ENCODE measurements around the gene B3GAT1.
A peak's percentile ranks its signal among the peaks of the same experiment; 100 is the strongest.
"Not testable (repeated sequence)": the region's sequence is repeated elsewhere in the genome, so short reads cannot be mapped to it uniquely, and the experiment has no call there.

B3GAT1 gene, protein sequence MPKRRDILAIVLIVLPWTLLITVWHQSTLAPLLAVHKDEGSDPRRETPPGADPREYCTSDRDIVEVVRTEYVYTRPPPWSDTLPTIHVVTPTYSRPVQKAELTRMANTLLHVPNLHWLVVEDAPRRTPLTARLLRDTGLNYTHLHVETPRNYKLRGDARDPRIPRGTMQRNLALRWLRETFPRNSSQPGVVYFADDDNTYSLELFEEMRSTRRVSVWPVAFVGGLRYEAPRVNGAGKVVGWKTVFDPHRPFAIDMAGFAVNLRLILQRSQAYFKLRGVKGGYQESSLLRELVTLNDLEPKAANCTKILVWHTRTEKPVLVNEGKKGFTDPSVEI

DNA sequence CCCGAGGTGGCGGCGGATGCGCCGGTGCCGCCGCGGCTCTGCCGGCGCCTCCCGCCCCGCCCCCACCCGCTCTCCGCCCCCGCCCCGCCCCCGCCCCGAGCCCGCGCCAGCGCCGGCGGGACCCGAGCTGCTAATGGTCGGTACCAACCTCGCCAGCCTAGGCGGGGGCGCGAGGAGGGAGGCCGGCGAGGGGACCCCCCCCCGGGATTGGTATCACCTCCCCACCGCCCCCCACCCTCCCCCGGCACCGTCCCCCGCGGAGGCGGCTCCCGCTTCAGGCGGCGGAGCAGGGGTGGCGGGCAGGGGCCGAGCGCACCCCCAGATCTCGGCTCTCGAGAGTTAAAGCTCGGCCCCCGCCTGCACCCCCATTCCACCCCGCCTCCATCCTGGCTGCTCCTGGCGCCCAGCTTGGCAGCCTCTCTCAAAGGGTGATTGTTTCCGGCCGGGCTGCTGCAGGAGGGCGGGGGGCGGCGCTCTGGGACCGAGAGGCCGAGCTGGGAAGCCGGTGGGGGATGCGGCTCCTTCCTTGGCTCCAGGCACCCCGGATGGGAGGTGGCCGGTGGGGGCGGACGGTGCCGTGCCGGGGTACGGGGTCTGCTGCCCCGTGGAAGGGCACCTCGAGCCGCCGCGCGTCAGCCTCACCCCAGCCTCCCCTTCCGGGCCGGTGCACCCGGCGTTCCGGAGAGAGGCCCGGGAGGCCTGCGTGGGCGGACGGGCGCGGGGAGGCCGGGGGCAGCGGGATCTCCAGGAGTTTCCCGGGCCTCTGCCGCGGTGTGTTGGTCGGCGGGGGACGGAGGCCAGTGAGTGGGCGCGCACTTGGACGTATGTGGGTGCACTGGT, at the start of gene B3GAT1:
B3GAT1 (minus strand) TSS at position 40 of the 840 bp plus-strand sequence. CDS start 24,583 bp downstream, outside the sequence.
- Histone ChIP-seq H3K27me3 (ENCODE audit: control insufficient read depth in 1 of 2, insufficient read depth in 2 of 2, low read length in 2 of 2) (peaks cover 57 to 62% of the 10 kb centered on the region in 2 donors), H3K27ac (ENCODE audit: low read depth, low read length) (no peak within 1 kb of the TSS), H3K9ac (ENCODE audit: low read depth in 1 of 2, low read length in 2 of 2) (no peak within 1 kb of the TSS)

DNA sequence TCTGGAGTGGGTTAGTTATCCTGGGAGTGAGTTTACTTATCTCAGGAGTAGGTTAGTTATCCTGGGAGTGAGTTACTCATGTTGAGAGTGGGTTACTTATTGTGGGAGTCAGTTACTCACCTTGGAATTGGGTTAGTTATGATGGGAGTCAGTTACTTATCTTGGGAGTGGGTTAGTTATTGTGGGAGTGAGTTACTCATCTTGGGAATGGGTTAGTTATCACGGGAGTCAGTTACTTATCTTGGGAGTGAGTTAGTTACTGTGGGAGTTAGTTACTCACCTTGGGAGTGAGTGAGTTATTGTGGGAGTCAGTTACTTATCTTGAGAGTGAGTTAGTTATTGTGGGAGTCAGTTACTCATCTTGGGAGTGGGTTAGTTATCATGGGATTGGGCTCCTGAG, 49.6 kb upstream of the B3GAT1 start:
- Histone ChIP-seq H3K9me3 (ENCODE audit: control insufficient read depth in 1 of 2, low read length in 2 of 2) (peaks cover 8 to 10% of the 10 kb centered on the region in 2 donors), H3K4me3 (ENCODE audit: low read depth in 1 of 2, low read length in 2 of 2) (no peak overlapping the region), H3K27ac (ENCODE audit: low read depth, low read length) (no peak overlapping the region), H3K9ac (ENCODE audit: low read depth in 1 of 2, low read length in 2 of 2) (no peak overlapping the region), H3K36me3 (ENCODE audit: control insufficient read depth in 1 of 2, insufficient read depth in 2 of 2, low read length in 2 of 2) (no peaks in the 10 kb centered on the region), H3K27me3 (ENCODE audit: control insufficient read depth in 1 of 2, insufficient read depth in 2 of 2, low read length in 2 of 2) (no peaks in the 10 kb centered on the region), H3K4me1 (ENCODE audit: control insufficient read depth in 1 of 2, insufficient read depth in 2 of 2, low read length in 2 of 2) (peaks cover 4 to 6% of the 10 kb centered on the region in 2 donors)

More for the DNA sequence above, at the start of gene B3GAT1:
- Histone ChIP-seq H3K9me3 (ENCODE audit: control insufficient read depth in 1 of 2, low read length in 2 of 2) (no peaks in the 10 kb centered on the region), H3K4me3 (ENCODE audit: low read depth in 1 of 2, low read length in 2 of 2) (peak within 1 kb of the TSS in 1 of 2 donors; percentile 28), H3K4me1 (ENCODE audit: control insufficient read depth in 1 of 2, insufficient read depth in 2 of 2, low read length in 2 of 2) (peaks cover 0 to 3% of the 10 kb centered on the region in 2 donors), H3K36me3 (ENCODE audit: control insufficient read depth in 1 of 2, insufficient read depth in 2 of 2, low read length in 2 of 2) (no peaks in the 10 kb centered on the region)

DNA sequence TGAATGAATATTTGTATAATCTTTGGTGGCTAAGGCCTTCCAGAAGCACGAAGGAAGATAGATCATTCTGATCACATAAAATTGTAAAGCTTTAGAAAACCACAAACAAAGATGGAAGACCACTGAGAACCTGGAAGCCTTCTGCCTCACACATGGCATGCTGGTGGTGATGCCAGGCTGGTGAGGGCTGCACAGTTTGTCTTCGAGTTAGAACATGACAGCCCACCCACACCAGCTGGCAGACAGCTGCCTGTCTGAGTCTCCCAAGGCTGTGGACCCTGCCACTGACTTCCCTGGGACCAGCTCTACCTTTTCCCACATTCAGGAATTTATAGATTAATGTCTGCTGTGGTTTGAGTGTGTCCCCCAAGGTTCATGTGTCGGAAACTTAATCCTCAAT, 48.8 kb upstream of the B3GAT1 start:
- Histone ChIP-seq H3K9me3 (ENCODE audit: control insufficient read depth in 1 of 2, low read length in 2 of 2) (peaks cover 10% of the 10 kb centered on the region in 2 donors), H3K27ac (ENCODE audit: low read depth, low read length) (no peak overlapping the region), H3K4me3 (ENCODE audit: low read depth in 1 of 2, low read length in 2 of 2) (no peak overlapping the region), H3K9ac (ENCODE audit: low read depth in 1 of 2, low read length in 2 of 2) (no peak overlapping the region), H3K4me1 (ENCODE audit: control insufficient read depth in 1 of 2, insufficient read depth in 2 of 2, low read length in 2 of 2) (peaks cover 0 to under 1% of the 10 kb centered on the region in 2 donors), H3K27me3 (ENCODE audit: control insufficient read depth in 1 of 2, insufficient read depth in 2 of 2, low read length in 2 of 2) (no peaks in the 10 kb centered on the region), H3K36me3 (ENCODE audit: control insufficient read depth in 1 of 2, insufficient read depth in 2 of 2, low read length in 2 of 2) (no peaks in the 10 kb centered on the region)

DNA sequence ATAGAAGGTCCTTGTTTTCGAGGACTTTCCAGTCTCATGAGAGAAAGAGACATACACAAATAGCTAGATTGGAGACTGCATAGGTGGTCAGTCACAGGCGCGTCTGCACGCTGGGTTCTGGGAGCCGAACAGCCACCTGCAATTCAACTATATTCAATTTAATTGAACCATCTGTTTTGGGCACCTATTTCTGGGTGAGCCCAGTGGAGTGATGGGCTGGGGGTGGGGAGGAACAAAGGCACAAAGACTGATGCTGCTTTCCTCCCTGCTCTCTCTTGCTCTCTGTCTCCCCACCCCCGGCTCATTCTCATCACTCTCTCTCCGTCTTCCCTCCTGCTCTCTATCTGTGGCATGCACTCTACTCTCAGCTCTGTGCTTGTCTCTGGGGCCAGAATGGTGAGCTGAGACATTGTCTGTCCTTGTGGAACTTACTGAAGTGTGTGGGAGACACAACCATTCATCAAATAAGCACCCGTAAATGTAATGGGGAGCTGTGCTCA, 48.1 kb upstream of the B3GAT1 start:
- Histone ChIP-seq H3K27ac (ENCODE audit: low read depth, low read length) (no peak overlapping the region), H3K9ac (ENCODE audit: low read depth in 1 of 2, low read length in 2 of 2) (no peak overlapping the region), H3K4me1 (ENCODE audit: control insufficient read depth in 1 of 2, insufficient read depth in 2 of 2, low read length in 2 of 2) (no peaks in the 10 kb centered on the region), H3K4me3 (ENCODE audit: low read depth in 1 of 2, low read length in 2 of 2) (no peak overlapping the region), H3K36me3 (ENCODE audit: control insufficient read depth in 1 of 2, insufficient read depth in 2 of 2, low read length in 2 of 2) (no peaks in the 10 kb centered on the region), H3K27me3 (ENCODE audit: control insufficient read depth in 1 of 2, insufficient read depth in 2 of 2, low read length in 2 of 2) (no peaks in the 10 kb centered on the region), H3K9me3 (ENCODE audit: control insufficient read depth in 1 of 2, low read length in 2 of 2) (peaks cover 10% of the 10 kb centered on the region in 2 donors)

DNA sequence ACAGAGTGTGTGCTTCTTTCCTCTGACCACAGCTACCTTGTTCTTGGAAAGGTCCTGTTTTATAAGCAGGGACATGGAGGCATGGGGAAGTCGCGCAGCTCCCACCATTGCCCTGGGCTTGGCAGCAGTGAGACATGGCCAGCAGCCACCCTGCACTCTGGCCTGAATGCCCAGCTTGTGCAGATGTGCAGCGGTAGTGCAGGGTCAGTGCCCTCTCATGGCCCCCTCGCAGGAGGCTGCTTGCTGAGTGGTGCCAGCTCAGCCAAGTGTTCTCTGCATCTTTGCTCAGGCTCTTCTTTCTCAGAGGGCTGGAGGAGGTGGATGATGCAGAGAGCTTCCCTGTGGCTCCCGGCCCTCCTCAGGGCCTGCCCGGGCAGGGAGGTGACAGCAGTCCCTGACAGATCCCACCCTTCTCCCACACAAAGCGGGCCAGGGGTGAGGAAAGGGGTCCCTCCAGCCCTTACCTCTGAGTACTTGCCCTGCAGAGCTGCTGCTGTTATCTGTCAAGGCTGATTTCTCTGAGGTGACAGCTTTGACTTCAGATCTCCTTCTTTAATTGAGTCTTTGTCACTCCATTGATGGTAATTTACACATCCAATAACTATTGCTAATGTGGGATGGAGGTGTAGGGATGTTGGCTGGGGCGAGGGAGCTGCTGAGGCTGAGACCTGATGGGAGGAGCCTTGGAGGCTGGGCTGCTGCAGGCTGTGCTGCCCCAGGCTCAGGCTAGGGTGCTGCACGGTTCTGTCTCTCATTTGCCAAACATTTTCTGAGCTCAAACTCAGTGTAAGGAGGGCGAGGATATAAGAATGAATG, 47.4 kb upstream of the B3GAT1 start:
- Histone ChIP-seq H3K4me3 (ENCODE audit: low read depth in 1 of 2, low read length in 2 of 2) (no peak overlapping the region), H3K9ac (ENCODE audit: low read depth in 1 of 2, low read length in 2 of 2) (no peak overlapping the region), H3K27me3 (ENCODE audit: control insufficient read depth in 1 of 2, insufficient read depth in 2 of 2, low read length in 2 of 2) (no peaks in the 10 kb centered on the region), H3K4me1 (ENCODE audit: control insufficient read depth in 1 of 2, insufficient read depth in 2 of 2, low read length in 2 of 2) (no peaks in the 10 kb centered on the region), H3K9me3 (ENCODE audit: control insufficient read depth in 1 of 2, low read length in 2 of 2) (peaks cover 10% of the 10 kb centered on the region in 2 donors), H3K27ac (ENCODE audit: low read depth, low read length) (no peak overlapping the region), H3K36me3 (ENCODE audit: control insufficient read depth in 1 of 2, insufficient read depth in 2 of 2, low read length in 2 of 2) (no peaks in the 10 kb centered on the region)

DNA sequence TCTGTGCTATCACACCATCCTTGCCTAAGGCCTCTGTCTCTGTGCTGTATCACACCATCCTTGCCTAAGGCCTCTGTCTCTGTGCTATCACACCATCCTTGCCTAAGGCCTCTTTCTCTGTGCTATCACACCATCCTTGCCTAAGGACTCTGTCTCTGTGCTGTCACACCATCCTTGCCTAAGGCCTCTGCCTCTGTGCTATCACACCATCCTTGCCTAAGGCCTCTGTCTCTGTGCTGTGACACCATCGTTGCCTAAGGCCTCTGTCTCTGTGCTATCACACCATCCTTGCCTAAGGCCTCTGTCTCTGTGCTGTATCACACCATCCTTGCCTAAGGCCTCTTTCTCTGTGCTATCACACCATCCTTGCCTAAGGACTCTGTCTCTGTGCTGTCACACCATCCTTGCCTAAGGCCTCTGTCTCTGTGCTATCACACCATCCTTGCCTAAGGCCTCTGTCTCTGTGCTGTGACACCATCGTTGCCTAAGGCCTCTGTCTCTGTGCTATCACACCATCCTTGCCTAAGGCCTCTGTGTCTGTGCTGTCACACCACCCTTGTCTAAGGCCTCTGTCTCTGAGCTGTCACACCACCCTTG, 45.5 kb upstream of the B3GAT1 start:
- H3K9ac ChIP-seq (ENCODE audit: low read depth in 1 of 2, low read length in 2 of 2); H3K4me1 ChIP-seq (ENCODE audit: control insufficient read depth in 1 of 2, insufficient read depth in 2 of 2, low read length in 2 of 2); H3K9me3 ChIP-seq (ENCODE audit: control insufficient read depth in 1 of 2, low read length in 2 of 2); H3K27ac ChIP-seq (ENCODE audit: low read depth, low read length); H3K27me3 ChIP-seq (ENCODE audit: control insufficient read depth in 1 of 2, insufficient read depth in 2 of 2, low read length in 2 of 2); H3K36me3 ChIP-seq (ENCODE audit: control insufficient read depth in 1 of 2, insufficient read depth in 2 of 2, low read length in 2 of 2); H3K4me3 ChIP-seq (ENCODE audit: low read depth in 1 of 2, low read length in 2 of 2): not testable (repeated sequence)

DNA sequence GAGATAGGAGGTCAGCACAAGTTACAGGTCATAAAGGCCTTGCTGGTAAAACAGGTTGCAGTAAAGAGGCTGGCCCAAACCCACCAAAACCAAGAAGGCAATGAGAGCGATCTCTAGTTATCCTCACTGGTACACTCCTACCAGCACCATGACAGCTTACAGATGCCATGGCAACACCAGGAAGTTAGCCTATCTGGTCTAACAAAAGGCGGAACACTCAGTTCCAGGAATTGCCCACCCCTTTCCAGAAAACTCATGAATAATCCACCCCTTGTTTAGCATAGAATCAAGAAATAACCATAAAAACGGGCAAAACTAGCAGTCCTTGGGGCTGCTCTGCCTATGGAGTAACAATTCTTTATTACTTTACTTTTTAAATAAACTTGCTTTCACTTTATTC, 43.5 kb upstream of the B3GAT1 start:
- H3K9me3 ChIP-seq (ENCODE audit: control insufficient read depth in 1 of 2, low read length in 2 of 2), result peaks cover 10% of the 10 kb centered on the region in 2 donors
- H3K4me1 ChIP-seq (ENCODE audit: control insufficient read depth in 1 of 2, insufficient read depth in 2 of 2, low read length in 2 of 2), result no peaks in the 10 kb centered on the region
- no peak overlapping the region for H3K4me3 ChIP-seq (ENCODE audit: low read depth in 1 of 2, low read length in 2 of 2)
- no peaks in the 10 kb centered on the region for H3K36me3 ChIP-seq (ENCODE audit: control insufficient read depth in 1 of 2, insufficient read depth in 2 of 2, low read length in 2 of 2)
- no peak overlapping the region for H3K27ac ChIP-seq (ENCODE audit: low read depth, low read length)
- no peaks in the 10 kb centered on the region for H3K27me3 ChIP-seq (ENCODE audit: control insufficient read depth in 1 of 2, insufficient read depth in 2 of 2, low read length in 2 of 2)
- no peak overlapping the region for H3K9ac ChIP-seq (ENCODE audit: low read depth in 1 of 2, low read length in 2 of 2)

DNA sequence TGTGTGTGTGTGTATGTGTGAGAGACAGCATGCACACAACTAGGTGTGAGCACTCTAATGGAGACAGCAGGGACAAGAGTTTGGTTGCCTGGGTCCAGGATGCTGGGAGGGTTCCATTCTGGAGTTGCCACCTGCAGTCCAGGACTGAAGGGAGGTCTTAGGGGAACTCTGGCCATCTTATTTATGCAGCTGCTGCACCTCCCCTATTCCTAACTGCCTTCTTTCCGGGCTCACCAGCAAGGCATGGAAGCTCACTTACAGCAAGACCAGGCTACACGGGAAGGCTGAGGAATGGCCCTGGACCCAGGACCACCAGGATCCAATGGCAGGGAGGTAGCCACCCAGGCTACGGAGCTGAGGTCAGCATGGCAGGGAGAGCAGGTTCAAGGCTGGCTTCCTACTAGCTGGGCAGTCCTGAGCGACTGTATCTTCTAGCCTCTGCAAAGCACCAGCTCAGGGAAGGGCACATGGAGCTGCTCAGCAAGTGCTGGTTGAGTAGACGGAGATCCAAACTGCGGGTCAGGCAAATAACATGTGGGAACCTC, 42.2 kb upstream of the B3GAT1 start:
- no peaks in the 10 kb centered on the region for H3K4me1 ChIP-seq (ENCODE audit: control insufficient read depth in 1 of 2, insufficient read depth in 2 of 2, low read length in 2 of 2)
- H3K27ac ChIP-seq (ENCODE audit: low read depth, low read length), result no peak overlapping the region
- no peak overlapping the region for H3K9ac ChIP-seq (ENCODE audit: low read depth in 1 of 2, low read length in 2 of 2)
- no peaks in the 10 kb centered on the region for H3K27me3 ChIP-seq (ENCODE audit: control insufficient read depth in 1 of 2, insufficient read depth in 2 of 2, low read length in 2 of 2)
- peaks cover 10% of the 10 kb centered on the region in 2 donors for H3K9me3 ChIP-seq (ENCODE audit: control insufficient read depth in 1 of 2, low read length in 2 of 2)
- H3K4me3 ChIP-seq (ENCODE audit: low read depth in 1 of 2, low read length in 2 of 2), result no peak overlapping the region
- no peaks in the 10 kb centered on the region for H3K36me3 ChIP-seq (ENCODE audit: control insufficient read depth in 1 of 2, insufficient read depth in 2 of 2, low read length in 2 of 2)

DNA sequence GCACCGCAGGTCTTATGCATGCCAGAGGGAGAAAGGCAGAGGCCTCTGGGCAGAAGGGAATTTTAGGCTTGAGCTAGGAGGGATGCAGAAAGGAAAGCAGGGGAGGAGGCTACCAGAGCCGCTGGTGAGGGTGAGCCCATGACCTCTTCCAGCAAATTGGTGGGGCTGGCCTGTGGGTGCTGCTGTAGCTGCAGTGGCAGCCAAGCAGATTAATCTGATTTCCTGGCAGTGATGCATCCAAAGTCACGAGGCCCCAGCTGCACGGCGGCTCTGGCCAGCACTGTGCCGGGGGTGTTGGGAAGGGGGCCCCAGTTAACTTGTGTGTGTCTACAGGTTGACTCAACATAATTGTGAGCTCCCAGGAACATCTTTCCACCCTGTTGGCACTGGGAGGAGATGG, 41.4 kb upstream of the B3GAT1 start:
- no peak overlapping the region for H3K9ac ChIP-seq (ENCODE audit: low read depth in 1 of 2, low read length in 2 of 2)
- no peak overlapping the region for H3K27ac ChIP-seq (ENCODE audit: low read depth, low read length)
- no peaks in the 10 kb centered on the region for H3K36me3 ChIP-seq (ENCODE audit: control insufficient read depth in 1 of 2, insufficient read depth in 2 of 2, low read length in 2 of 2)
- no peak overlapping the region for H3K4me3 ChIP-seq (ENCODE audit: low read depth in 1 of 2, low read length in 2 of 2)
- H3K4me1 ChIP-seq (ENCODE audit: control insufficient read depth in 1 of 2, insufficient read depth in 2 of 2, low read length in 2 of 2), result no peaks in the 10 kb centered on the region
- H3K27me3 ChIP-seq (ENCODE audit: control insufficient read depth in 1 of 2, insufficient read depth in 2 of 2, low read length in 2 of 2), result no peaks in the 10 kb centered on the region
- H3K9me3 ChIP-seq (ENCODE audit: control insufficient read depth in 1 of 2, low read length in 2 of 2), result peaks cover 10% of the 10 kb centered on the region in 2 donors

Measured in duodenal mucosa (tissue), 2 donors.